SK-N-SH (cell line): Measurements from ENCODE around the gene HEXD. TPM values are rescaled to one million over a fixed set of nuclear protein-coding genes. Genes with fewer than 3 reads are reported as not detected.

ENCODE experiments used
- CTCF ChIA-PET: fragments of 300-600, 350-600 bp; formaldehyde crosslinking; extraction: SDS; loops from one replicate; lab custom pipeline; 2021; lab: Yijun Ruan, JAX
- POLR2A ChIA-PET: fragments of 350-600 bp; sonication (Branson Sonifier 250); formaldehyde crosslinking; extraction: SDS; loops from one replicate; lab custom pipeline; 2020; ENCODE audit warnings: antibody characterized with exemption, inconsistent platforms; lab: Yijun Ruan, JAX
- DNase-seq: peaks from one replicate; pipeline ENCODE4 v3.0.0; 2012
- H2AFZ ChIP-seq: fragments of 200-600 bp; sonication (generic); 2 replicates; pipeline ENCODE4 v1.8.1; 2016; ENCODE audit warnings: antibody characterized with exemption, mild to moderate bottlenecking, low read depth
- H3F3A ChIP-seq: fragments of 200-600 bp; sonication (generic); replicated peaks from 2 replicates; pipeline ENCODE3; 2016; ENCODE audit warnings: antibody characterized with exemption, mild to moderate bottlenecking; ENCODE audit not compliant: insufficient read depth
- H3K27ac ChIP-seq, 2 experiments: fragments of 200-500 bp in 1 of 2; fragments of 200-600 bp in 1 of 2; sonication (Bioruptor generic) in 1 of 2; sonication (generic), shearing (Covaris generic) in 1 of 2; 2 replicates each; pipeline versions ENCODE4 v1.5.1 to v1.6.1; 2014 to 2016; ENCODE audit warnings: low read depth in 2 of 2, inconsistent platforms in 1 of 2, low read length in 1 of 2, mild to moderate bottlenecking in 1 of 2, mixed read lengths in 1 of 2
- H3K27me3 ChIP-seq: fragments of 200-600 bp; sonication (generic), shearing (Covaris generic); 2 replicates; pipeline ENCODE4 v1.6.1; 2016; ENCODE audit warnings: mixed run types; ENCODE audit not compliant: insufficient read depth
- H3K36me3 ChIP-seq, 2 experiments: fragments of 200-500 bp in 1 of 2; fragments of 200-600 bp in 1 of 2; sonication (Bioruptor generic) in 1 of 2; sonication (generic) in 1 of 2; replicated peaks in 1 of 2; 2 replicates each; pipeline versions ENCODE3 to v1.5.1; 2014 to 2016; ENCODE audit warnings: low read length in 1 of 2, mild to moderate bottlenecking in 1 of 2; ENCODE audit not compliant: insufficient read depth in 2 of 2, control insufficient read depth in 1 of 2
- H3K4me1 ChIP-seq, 2 experiments: fragments of 200-500 bp in 1 of 2; fragments of 200-600 bp in 1 of 2; sonication (Bioruptor generic) in 1 of 2; sonication (generic), shearing (Covaris generic) in 1 of 2; 2 replicates each; pipeline versions ENCODE4 v1.5.1 to v1.6.1; 2014 to 2016; ENCODE audit warnings: low read depth in 1 of 2, low read length in 1 of 2, mixed run types in 1 of 2; ENCODE audit not compliant: insufficient read depth in 2 of 2, control insufficient read depth in 1 of 2
- H3K4me2 ChIP-seq: fragments of 200-600 bp; sonication (generic), shearing (Covaris generic); 2 replicates; pipeline ENCODE4 v1.6.1; 2017; ENCODE audit warnings: mixed run types
- H3K4me3 ChIP-seq, 2 experiments: fragments of 200-500 bp in 1 of 2; fragments of 200-600 bp in 1 of 2; sonication (Bioruptor generic) in 1 of 2; sonication (generic), shearing (Covaris generic) in 1 of 2; 2 replicates each; pipeline versions ENCODE4 v1.5.1 to v1.8.1; 2014 to 2016; ENCODE audit warnings: low read depth in 2 of 2, inconsistent platforms in 1 of 2, low read length in 1 of 2, mild to moderate bottlenecking in 1 of 2, mixed read lengths in 1 of 2, moderate library complexity in 1 of 2
- H3K79me2 ChIP-seq: fragments of 200-600 bp; sonication (generic); 2 replicates; pipeline ENCODE4 v1.8.1; 2017; ENCODE audit warnings: mild to moderate bottlenecking; ENCODE audit not compliant: insufficient read depth
- H3K9ac ChIP-seq: fragments of 200-600 bp; sonication (generic); 2 replicates; pipeline ENCODE4 v1.6.1; 2017; ENCODE audit warnings: mixed run types
- H3K9me2 ChIP-seq: fragments of 200-600 bp; sonication (generic); 2 replicates; pipeline ENCODE4 v1.6.1; 2017; ENCODE audit warnings: mixed run types
- H3K9me3 ChIP-seq: fragments of 200-600 bp; sonication (generic); 2 replicates; pipeline ENCODE4 v1.6.1; 2017; ENCODE audit warnings: mixed run types, mild to moderate bottlenecking, moderate library complexity
- H4K20me1 ChIP-seq: fragments of 200-600 bp; sonication (generic); 2 replicates; pipeline ENCODE4 v1.6.1; 2017; ENCODE audit warnings: mild to moderate bottlenecking, mixed run types; ENCODE audit not compliant: insufficient read depth
- EP300 ChIP-seq, 2 experiments: IDR thresholded peaks; 2 replicates each; pipeline versions ENCODE4 v1.4.0 to v1.6.1; 2012; ENCODE audit warnings: borderline replicate concordance in 1 of 2, low read depth in 1 of 2, low read length in 1 of 2
- EZH2phosphoT487 ChIP-seq: fragments of 200-600 bp; sonication (generic); IDR thresholded peaks from 2 replicates; pipeline ENCODE4 v1.6.1; 2017; ENCODE audit warnings: low read depth, mixed run types, mild to moderate bottlenecking, antibody characterized with exemption, moderate library complexity, borderline replicate concordance
- FOSL2 ChIP-seq: IDR thresholded peaks from 2 replicates; pipeline ENCODE4 v1.4.0; 2012; ENCODE audit warnings: low read depth, mild to moderate bottlenecking, moderate library complexity, borderline replicate concordance
- GABPA ChIP-seq: IDR thresholded peaks from 2 replicates; pipeline ENCODE4 v1.4.0; 2012; ENCODE audit warnings: low read depth, mild to moderate bottlenecking
- GATA2 ChIP-seq: sonication (generic); formaldehyde crosslinking; IDR thresholded peaks from 2 replicates; pipeline ENCODE4 v1.5.0; 2020; ENCODE audit warnings: mild to moderate bottlenecking, missing genetic modification reagents
- MEF2A ChIP-seq: IDR thresholded peaks from 2 replicates; pipeline ENCODE4 v1.4.0; 2012; ENCODE audit warnings: low read depth, borderline replicate concordance
- MXI1 ChIP-seq: IDR thresholded peaks from 2 replicates; pipeline ENCODE4 v1.6.1; 2012; ENCODE audit warnings: mild to moderate bottlenecking, low read depth, low read length, improper control_type of control experiment
- POLR2AphosphoS5 ChIP-seq: IDR thresholded peaks from 2 replicates; pipeline ENCODE4 v1.6.1; 2012; ENCODE audit warnings: low read depth, low read length
- RAD21 ChIP-seq: IDR thresholded peaks from 2 replicates; pipeline ENCODE4 v1.6.1; 2012; ENCODE audit warnings: mild to moderate bottlenecking, low read length
- RCOR1 ChIP-seq: fragments of 150-350 bp; IDR thresholded peaks from 2 replicates; pipeline ENCODE4 v1.6.1; 2017; ENCODE audit warnings: antibody characterized with exemption, low read length
- TAF1 ChIP-seq: IDR thresholded peaks from 2 replicates; pipeline ENCODE4 v1.6.1; 2012; ENCODE audit warnings: low read depth, mild to moderate bottlenecking, low read length, moderate library complexity, borderline replicate concordance
- TCF12 ChIP-seq: IDR thresholded peaks from 2 replicates; pipeline ENCODE4 v1.4.0; 2012
- TEAD4 ChIP-seq: IDR thresholded peaks from 2 replicates; pipeline ENCODE4 v1.4.0; 2012; ENCODE audit warnings: mild to moderate bottlenecking, borderline replicate concordance; ENCODE audit not compliant: insufficient read depth
- YY1 ChIP-seq: IDR thresholded peaks from 2 replicates; pipeline ENCODE4 v1.4.0; 2012; ENCODE audit warnings: low read depth, mild to moderate bottlenecking
- WGBS: methylation state at CpG from one replicate; pipeline ENCODE4 v1.1.6; 2017; ENCODE audit warnings: low lambda C conversion rate; 5-methylcytosine and 5-hydroxymethylcytosine counted together
- polyA plus RNA-seq, 3 experiments: library from polyadenylated mRNA; depleted of rRNA; stranded (reverse); fragments of >200 nt; gene quantifications; 2 replicates each; pipeline ENCODE4 v1.2.3, GENCODE V29; 2012
- TF ChIP-seq, protein P1 (sequence below): fragments of 200-600 bp; sonication (generic); IDR thresholded peaks from 2 replicates; pipeline ENCODE4 v1.6.1; 2017; ENCODE audit warnings: antibody characterized with exemption, mild to moderate bottlenecking, moderate library complexity
- TF ChIP-seq, protein P2 (sequence below): fragments of 150-350 bp; IDR thresholded peaks from 2 replicates; pipeline ENCODE4 v1.6.1; 2016; ENCODE audit warnings: mild to moderate bottlenecking, low read depth, low read length

HEXD gene
- polyA plus RNA-seq, 1 of the 3 experiments (the other 2 are of a cell fraction): 38.8 TPM

- H3K27me3 ChIP-seq: no peaks in the 10 kb centered on the region
- peaks cover 0 to 9% of the 10 kb centered on the region in 2 experiments for H3K36me3 ChIP-seq
- TF ChIP-seq GATA2 (CRISPR knock-in tag) (no peak), RCOR1 (no peak), YY1 (no peak), POLR2AphosphoS5 (no peak), GABPA (no peak), FOSL2 (no peak), RAD21 (no peak), EZH2phosphoT487 (no peak), MXI1 (no peak), TAF1 (no peak), EP300 (IDR thresholded peaks at IDR 0.05; ENCODE audit: borderline replicate concordance in 1 of 2, low read depth in 1 of 2, low read length in 1 of 2) (no peak), MEF2A (no peak), TCF12 (no peak), TEAD4 (no peak)
- TF ChIP-seq, protein P1, sequence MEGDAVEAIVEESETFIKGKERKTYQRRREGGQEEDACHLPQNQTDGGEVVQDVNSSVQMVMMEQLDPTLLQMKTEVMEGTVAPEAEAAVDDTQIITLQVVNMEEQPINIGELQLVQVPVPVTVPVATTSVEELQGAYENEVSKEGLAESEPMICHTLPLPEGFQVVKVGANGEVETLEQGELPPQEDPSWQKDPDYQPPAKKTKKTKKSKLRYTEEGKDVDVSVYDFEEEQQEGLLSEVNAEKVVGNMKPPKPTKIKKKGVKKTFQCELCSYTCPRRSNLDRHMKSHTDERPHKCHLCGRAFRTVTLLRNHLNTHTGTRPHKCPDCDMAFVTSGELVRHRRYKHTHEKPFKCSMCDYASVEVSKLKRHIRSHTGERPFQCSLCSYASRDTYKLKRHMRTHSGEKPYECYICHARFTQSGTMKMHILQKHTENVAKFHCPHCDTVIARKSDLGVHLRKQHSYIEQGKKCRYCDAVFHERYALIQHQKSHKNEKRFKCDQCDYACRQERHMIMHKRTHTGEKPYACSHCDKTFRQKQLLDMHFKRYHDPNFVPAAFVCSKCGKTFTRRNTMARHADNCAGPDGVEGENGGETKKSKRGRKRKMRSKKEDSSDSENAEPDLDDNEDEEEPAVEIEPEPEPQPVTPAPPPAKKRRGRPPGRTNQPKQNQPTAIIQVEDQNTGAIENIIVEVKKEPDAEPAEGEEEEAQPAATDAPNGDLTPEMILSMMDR: no peak
- TF ChIP-seq, protein P2, sequence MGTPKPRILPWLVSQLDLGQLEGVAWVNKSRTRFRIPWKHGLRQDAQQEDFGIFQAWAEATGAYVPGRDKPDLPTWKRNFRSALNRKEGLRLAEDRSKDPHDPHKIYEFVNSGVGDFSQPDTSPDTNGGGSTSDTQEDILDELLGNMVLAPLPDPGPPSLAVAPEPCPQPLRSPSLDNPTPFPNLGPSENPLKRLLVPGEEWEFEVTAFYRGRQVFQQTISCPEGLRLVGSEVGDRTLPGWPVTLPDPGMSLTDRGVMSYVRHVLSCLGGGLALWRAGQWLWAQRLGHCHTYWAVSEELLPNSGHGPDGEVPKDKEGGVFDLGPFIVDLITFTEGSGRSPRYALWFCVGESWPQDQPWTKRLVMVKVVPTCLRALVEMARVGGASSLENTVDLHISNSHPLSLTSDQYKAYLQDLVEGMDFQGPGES: no peak
- H3K4me3 ChIP-seq: no peak overlapping the region
- 97% methylated on average over 40 of the region's 43 CpGs for WGBS
- no peaks in the 10 kb centered on the region for H3K79me2 ChIP-seq
- no peak overlapping the region for H2AFZ ChIP-seq
- H3K27ac ChIP-seq: no peak overlapping the region
- no peak overlapping the region for H3K9ac ChIP-seq
- CTCF ChIA-PET: interaction anchor here (0.8 to 2.3 kb wide), 3 partner anchors 9 to 17 kb away, joined by 3 to 6 read pairs (median 4); no protein-coding TSS in a partner anchor
- POLR2A ChIA-PET: interaction anchor here (0.8 to 1.0 kb wide), 2 partner anchors 9 to 23 kb away, joined by 3 read pairs; no protein-coding TSS in a partner anchor
- H3K4me2 ChIP-seq: no peak overlapping the region
- H4K20me1 ChIP-seq: no peaks in the 10 kb centered on the region; the same call in 1 of the 2 replicates
- no peak for DNase-seq
- no peaks in the 10 kb centered on the region for H3K9me3 ChIP-seq
- H3F3A ChIP-seq: peaks cover 7% of the 10 kb centered on the region
- H3K9me2 ChIP-seq: no peaks in the 10 kb centered on the region
- no peaks in the 10 kb centered on the region; a peak in 1 of 4 replicates for H3K4me1 ChIP-seq
Measured at GRCh38 chr17:82435601-82436583, 17.7 kb downstream of the HEXD start.
